ENCODE results near the gene DZIP1.

Gene DZIP1

DNA sequence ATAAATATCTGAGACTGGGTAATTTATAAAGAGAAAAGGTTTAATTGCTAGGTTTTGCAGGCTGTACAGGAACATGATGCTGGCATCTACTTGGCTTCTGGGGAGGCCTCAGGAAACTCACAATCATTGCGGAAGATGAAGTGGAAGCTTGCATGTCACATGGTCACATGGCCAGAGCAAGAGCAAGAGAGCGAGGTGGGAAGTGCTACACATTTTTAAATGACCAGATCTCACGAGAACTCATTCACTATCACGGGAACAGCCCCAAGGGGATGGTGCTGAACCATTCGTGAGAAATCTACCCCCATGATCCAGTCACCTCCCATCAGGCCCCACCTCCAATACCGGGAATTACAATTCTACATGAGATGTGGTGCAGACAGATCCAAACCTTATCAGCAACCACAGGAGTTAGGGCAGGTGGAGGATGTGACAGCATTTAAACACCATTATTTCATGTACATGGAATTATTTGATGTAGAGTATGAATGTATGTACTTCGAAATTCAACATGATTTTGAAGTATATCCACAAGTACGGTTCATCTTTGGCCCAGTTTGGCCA, 102.5 kb downstream of the DZIP1 start:
- no peak for DNase-seq

DNA sequence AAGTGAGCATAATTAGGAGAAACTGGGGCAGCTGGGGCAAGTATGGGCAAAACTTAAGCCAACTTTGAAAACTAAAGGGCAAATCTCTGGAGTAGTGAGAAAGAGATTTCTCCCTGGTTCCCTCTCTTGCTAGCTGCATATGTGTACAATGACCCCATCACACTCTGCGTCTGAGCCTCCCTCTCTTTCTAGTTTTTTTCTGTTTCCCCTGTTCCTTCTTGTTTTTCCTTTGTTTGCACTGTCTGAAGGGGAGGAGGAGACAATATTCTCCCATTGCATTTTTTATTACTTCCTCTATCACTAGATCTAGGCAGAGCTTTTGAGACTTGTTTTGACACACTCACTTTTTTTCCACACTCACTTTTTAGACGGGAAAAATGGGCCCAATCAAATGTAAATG, 103.2 kb downstream of the DZIP1 start:
- no peak for DNase-seq

- DNase-seq, result peak; percentile 72
Measured at GRCh38 chr13:95540888-95541287, 103.6 kb downstream of the DZIP1 start.

- DNase-seq, result no peak
Measured at GRCh38 chr13:95536632-95537241, 107.8 kb downstream of the DZIP1 start.

- no peak for DNase-seq
Measured at GRCh38 chr13:95535243-95535642, 109.3 kb downstream of the DZIP1 start.

- DNase-seq, result no peak
Measured at GRCh38 chr13:95533545-95534160, 110.9 kb downstream of the DZIP1 start.

DNA sequence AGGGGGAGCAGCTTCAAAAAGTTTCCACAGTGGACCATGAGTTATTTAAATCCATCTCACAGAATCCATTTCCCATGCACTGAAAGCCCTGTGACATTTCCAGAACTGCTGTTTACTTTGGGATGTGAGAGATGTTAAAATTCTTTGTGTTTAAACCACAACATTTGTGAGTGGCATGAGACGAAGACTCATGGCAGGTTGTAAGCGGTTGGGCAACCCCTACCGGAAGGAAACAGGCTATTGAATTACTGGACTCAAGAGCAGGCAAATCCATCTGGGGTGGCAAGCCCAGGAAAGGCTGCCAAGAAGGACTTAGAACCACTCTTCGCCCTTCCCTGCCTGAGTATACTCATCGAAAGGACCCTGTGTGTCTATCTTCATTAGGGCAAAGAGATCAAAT, 114.3 kb downstream of the DZIP1 start:
- peak; percentile 27 for DNase-seq

Measured in right hindlimb (tissue), 1 donor.